ENCODE measurements around the gene CLIP2. TPM values are rescaled to one million over a fixed set of nuclear protein-coding genes. Genes with fewer than 3 reads are reported as not detected.
"Not testable (repeated sequence)": the region's sequence is repeated elsewhere in the genome, so short reads cannot be mapped to it uniquely, and the experiment has no call there.

CLIP2 gene
- total RNA-seq, 2 experiments from 2014 or later: 1.4 to 1.8 TPM

- ATAC-seq (no peak), DNase-seq (no peak)
- peaks cover 5% of the 10 kb centered on the region for H3K4me1 Mint-ChIP-seq
- no peaks in the 10 kb centered on the region for H3K27me3 Mint-ChIP-seq
- ChIA-PET POLR2A (no interaction called here), CTCF (no interaction called here)
- no peak overlapping the region for H3K4me3 Mint-ChIP-seq
- no peaks in the 10 kb centered on the region for H3K9me3 Mint-ChIP-seq (ENCODE audit: low read depth)
- no peak overlapping the region for H3K27ac Mint-ChIP-seq
- H3K36me3 Mint-ChIP-seq (ENCODE audit: low read depth): no peaks in the 10 kb centered on the region
- intact Hi-C loops (cut with DNase I, micrococcal nuclease): no loop called here
Measured at GRCh38 chr7:74317146-74317782, 28.1 kb downstream of the CLIP2 start.

GRCh38 chr7:74318043-74318442, 28.8 kb downstream of the CLIP2 start:
- no peak for DNase-seq
- no peak overlapping the region for H3K27ac Mint-ChIP-seq
- intact Hi-C loops (cut with DNase I, micrococcal nuclease): no loop called here
- CTCF ChIA-PET: interaction anchor here (1.2 kb wide), 2 partner anchors 84 to 112 kb away, joined by 3 to 4 read pairs; no protein-coding TSS in a partner anchor
- no peaks in the 10 kb centered on the region for H3K27me3 Mint-ChIP-seq
- H3K9me3 Mint-ChIP-seq (ENCODE audit: low read depth): no peaks in the 10 kb centered on the region
- H3K36me3 Mint-ChIP-seq (ENCODE audit: low read depth): no peaks in the 10 kb centered on the region
- POLR2A ChIA-PET: no interaction called here
- H3K4me1 Mint-ChIP-seq: peaks cover 5% of the 10 kb centered on the region
- ATAC-seq: no peak
- H3K4me3 Mint-ChIP-seq: no peak overlapping the region

GRCh38 chr7:74320645-74321221, 31.5 kb downstream of the CLIP2 start:
- no peak overlapping the region for H3K27ac Mint-ChIP-seq
- no peak for DNase-seq
- no peaks in the 10 kb centered on the region for H3K27me3 Mint-ChIP-seq
- POLR2A ChIA-PET: interaction anchor here (0.6 kb wide), 1 partner anchor 85 kb away, joined by 3 read pairs; no protein-coding TSS in a partner anchor
- H3K9me3 Mint-ChIP-seq (ENCODE audit: low read depth): no peaks in the 10 kb centered on the region
- no peak for ATAC-seq
- intact Hi-C loops (cut with DNase I, micrococcal nuclease): no loop called here
- peaks cover 5% of the 10 kb centered on the region for H3K4me1 Mint-ChIP-seq
- no peaks in the 10 kb centered on the region for H3K36me3 Mint-ChIP-seq (ENCODE audit: low read depth)
- CTCF ChIA-PET: interaction anchor here (0.6 kb wide), 1 partner anchor 229 kb away, joined by 5 read pairs; no protein-coding TSS in a partner anchor
- H3K4me3 Mint-ChIP-seq: no peak overlapping the region

- POLR2A ChIA-PET; H3K27ac Mint-ChIP-seq; DNase-seq; H3K4me3 Mint-ChIP-seq; ATAC-seq; intact Hi-C loops (cut with DNase I, micrococcal nuclease); H3K36me3 Mint-ChIP-seq (ENCODE audit: low read depth); H3K9me3 Mint-ChIP-seq (ENCODE audit: low read depth); H3K4me1 Mint-ChIP-seq; H3K27me3 Mint-ChIP-seq: not testable (repeated sequence)
- CTCF ChIA-PET: interaction anchor here (0.8 kb wide), 1 partner anchor 11 kb away, joined by 3 read pairs; no protein-coding TSS in a partner anchor
Measured at GRCh38 chr7:74322892-74323291, 33.7 kb downstream of the CLIP2 start.

- H3K4me1 Mint-ChIP-seq: peaks cover 5% of the 10 kb centered on the region
- H3K4me3 Mint-ChIP-seq: no peak overlapping the region
- intact Hi-C loops (cut with DNase I, micrococcal nuclease): no loop called here
- no peak for ATAC-seq
- DNase-seq: no peak
- no peaks in the 10 kb centered on the region for H3K9me3 Mint-ChIP-seq (ENCODE audit: low read depth)
- no peaks in the 10 kb centered on the region for H3K27me3 Mint-ChIP-seq
- no peak overlapping the region for H3K27ac Mint-ChIP-seq
- CTCF ChIA-PET: interaction anchor here (0.6 kb wide), 1 partner anchor 28 kb away, joined by 3 read pairs; no protein-coding TSS in a partner anchor
- H3K36me3 Mint-ChIP-seq (ENCODE audit: low read depth): no peaks in the 10 kb centered on the region
- POLR2A ChIA-PET: no interaction called here
Measured at GRCh38 chr7:74324531-74325209, 35.5 kb downstream of the CLIP2 start.

GRCh38 chr7:74325210-74325565, 36.0 kb downstream of the CLIP2 start:
- peaks cover 5% of the 10 kb centered on the region for H3K4me1 Mint-ChIP-seq
- intact Hi-C loops (cut with DNase I, micrococcal nuclease): no loop called here
- ChIA-PET POLR2A (no interaction called here), CTCF (interaction anchor here (0.6 kb wide), 1 partner anchor 27 kb away, joined by 3 read pairs; no protein-coding TSS in a partner anchor)
- no peak overlapping the region for H3K4me3 Mint-ChIP-seq
- ATAC-seq (no peak), DNase-seq (no peak)
- no peaks in the 10 kb centered on the region for H3K27me3 Mint-ChIP-seq
- no peaks in the 10 kb centered on the region for H3K36me3 Mint-ChIP-seq (ENCODE audit: low read depth)
- no peak overlapping the region for H3K27ac Mint-ChIP-seq
- H3K9me3 Mint-ChIP-seq (ENCODE audit: low read depth): no peaks in the 10 kb centered on the region

- POLR2A ChIA-PET: no interaction called here
- Mint-ChIP-seq H3K36me3 (ENCODE audit: low read depth) (no peaks in the 10 kb centered on the region), H3K27ac (no peak overlapping the region), H3K9me3 (ENCODE audit: low read depth) (no peaks in the 10 kb centered on the region), H3K27me3 (no peaks in the 10 kb centered on the region), H3K4me1 (no peaks in the 10 kb centered on the region), H3K4me3 (no peak overlapping the region)
- DNase-seq (no peak), ATAC-seq (no peak)
- CTCF ChIA-PET: interaction anchor here (1.1 to 1.2 kb wide), 2 partner anchors 71 to 76 kb away, joined by 3 read pairs; no protein-coding TSS in a partner anchor
- intact Hi-C loops (cut with DNase I, micrococcal nuclease): no loop called here
Measured at GRCh38 chr7:74329225-74329624, 40.0 kb downstream of the CLIP2 start.

GRCh38 chr7:74332373-74333176, 43.4 kb downstream of the CLIP2 start:
- CTCF ChIA-PET: interaction anchor here (0.5 kb wide), 1 partner anchor 125 kb away, joined by 3 read pairs; no protein-coding TSS in a partner anchor
- DNase-seq: no peak
- no peaks in the 10 kb centered on the region for H3K27me3 Mint-ChIP-seq
- no peaks in the 10 kb centered on the region for H3K9me3 Mint-ChIP-seq (ENCODE audit: low read depth)
- H3K27ac Mint-ChIP-seq: no peak overlapping the region
- intact Hi-C loops (cut with DNase I, micrococcal nuclease): no loop called here
- ATAC-seq: no peak
- no peak overlapping the region for H3K4me3 Mint-ChIP-seq
- no peaks in the 10 kb centered on the region for H3K36me3 Mint-ChIP-seq (ENCODE audit: low read depth)
- POLR2A ChIA-PET: no interaction called here
- H3K4me1 Mint-ChIP-seq: no peaks in the 10 kb centered on the region

- Mint-ChIP-seq H3K36me3 (ENCODE audit: low read depth) (no peaks in the 10 kb centered on the region), H3K27me3 (no peaks in the 10 kb centered on the region), H3K4me1 (no peaks in the 10 kb centered on the region), H3K9me3 (ENCODE audit: low read depth) (no peaks in the 10 kb centered on the region), H3K27ac (no peak overlapping the region), H3K4me3 (no peak overlapping the region)
- ChIA-PET CTCF (interaction anchor here (0.8 to 0.9 kb wide), 2 partner anchors 11 to 27 kb away, joined by 3 read pairs; no protein-coding TSS in a partner anchor), POLR2A (no interaction called here)
- intact Hi-C loops (cut with DNase I, micrococcal nuclease): no loop called here
- no peak for DNase-seq
- no peak for ATAC-seq
Measured at GRCh38 chr7:74334030-74334429, 44.8 kb downstream of the CLIP2 start.

- ChIA-PET CTCF (interaction anchor here (0.6 kb wide), 1 partner anchor 58 kb away, joined by 4 read pairs; no protein-coding TSS in a partner anchor), POLR2A (no interaction called here)
- no peaks in the 10 kb centered on the region for H3K36me3 Mint-ChIP-seq (ENCODE audit: low read depth)
- no peaks in the 10 kb centered on the region for H3K4me1 Mint-ChIP-seq
- no peaks in the 10 kb centered on the region for H3K27me3 Mint-ChIP-seq
- H3K27ac Mint-ChIP-seq: no peak overlapping the region
- no peak overlapping the region for H3K4me3 Mint-ChIP-seq
- H3K9me3 Mint-ChIP-seq (ENCODE audit: low read depth): no peaks in the 10 kb centered on the region
- ATAC-seq (no peak), DNase-seq (no peak)
- intact Hi-C loops (cut with DNase I, micrococcal nuclease): no loop called here
Measured at GRCh38 chr7:74337926-74338325, 48.7 kb downstream of the CLIP2 start.

- CTCF ChIA-PET: interaction anchor here (0.6 kb wide), 1 partner anchor 58 kb away, joined by 4 read pairs; no protein-coding TSS in a partner anchor
- DNase-seq: no peak
- POLR2A ChIA-PET: no interaction called here
- no peaks in the 10 kb centered on the region for H3K9me3 Mint-ChIP-seq (ENCODE audit: low read depth)
- H3K4me3 Mint-ChIP-seq: no peak overlapping the region
- ATAC-seq: no peak
- H3K27me3 Mint-ChIP-seq: no peaks in the 10 kb centered on the region
- no peak overlapping the region for H3K27ac Mint-ChIP-seq
- H3K36me3 Mint-ChIP-seq (ENCODE audit: low read depth): no peaks in the 10 kb centered on the region
- no peaks in the 10 kb centered on the region for H3K4me1 Mint-ChIP-seq
- intact Hi-C loops (cut with DNase I, micrococcal nuclease): no loop called here
Measured at GRCh38 chr7:74338366-74339108, 49.3 kb downstream of the CLIP2 start.

Measured in activated CD4-positive, alpha-beta T cell treated with anti-CD3 and anti-CD28 coated beads for 36 hours (primary cell).